ENCODE results near the gene SESTD1.

SESTD1 gene

DNA sequence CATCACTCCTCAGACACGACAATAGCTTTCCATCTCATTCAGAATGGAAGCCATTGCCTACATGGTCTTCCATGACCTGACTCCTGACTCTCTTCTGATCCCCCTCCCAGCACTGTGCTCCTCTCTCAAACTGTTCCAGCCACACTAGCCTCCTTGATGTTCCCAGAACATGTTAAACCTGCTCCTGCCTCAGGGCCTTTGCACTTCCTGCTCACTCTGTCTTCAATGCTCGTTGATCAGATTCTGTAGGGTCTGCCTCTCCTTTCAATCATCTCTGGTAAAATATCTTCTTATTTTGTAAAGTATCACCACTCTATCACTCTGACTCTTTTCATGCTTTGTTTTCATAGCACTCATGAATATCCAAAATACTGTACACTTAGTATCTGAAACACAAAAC is 84.9 kb downstream of the SESTD1 start:
- no peak for DNase-seq

DNA sequence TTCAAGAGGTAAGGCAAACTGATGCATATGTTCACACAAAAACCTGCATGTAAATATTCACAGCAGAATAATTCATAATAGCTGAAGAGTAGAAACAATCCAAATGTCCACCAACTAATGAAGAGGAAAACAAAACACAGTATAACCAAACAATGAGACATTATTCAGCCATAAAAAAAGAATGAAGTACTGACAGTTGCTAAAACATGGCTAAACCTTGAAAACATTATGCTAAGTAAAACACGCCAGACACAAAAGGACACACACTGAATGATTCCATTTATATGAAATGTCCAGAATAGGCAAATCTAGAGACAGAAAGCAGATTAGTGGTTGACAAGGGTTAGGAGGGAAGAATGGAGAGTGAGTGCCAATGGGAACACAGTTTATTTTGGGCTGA is 86.9 kb downstream of the SESTD1 start:
- DNase-seq = no peak

DNA sequence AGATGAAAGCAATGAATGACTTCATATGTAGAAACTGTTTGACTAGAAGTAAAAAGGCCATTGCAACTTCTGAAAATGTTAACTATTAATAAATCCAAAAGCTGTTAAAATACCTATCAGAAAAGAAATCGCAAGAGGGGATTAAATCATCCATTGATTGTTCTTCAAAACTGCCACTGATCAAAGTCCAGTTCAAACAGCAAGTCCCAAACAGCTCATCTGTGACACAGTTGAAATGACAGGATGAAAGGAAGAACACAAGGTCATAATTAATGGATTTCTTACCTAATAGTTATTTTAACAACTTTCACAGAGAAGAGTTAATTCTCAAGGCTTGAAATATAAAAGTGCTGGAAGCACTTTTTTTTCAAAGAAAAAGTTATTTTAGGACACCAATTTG is 90.4 kb downstream of the SESTD1 start:
- DNase-seq = no peak

DNA sequence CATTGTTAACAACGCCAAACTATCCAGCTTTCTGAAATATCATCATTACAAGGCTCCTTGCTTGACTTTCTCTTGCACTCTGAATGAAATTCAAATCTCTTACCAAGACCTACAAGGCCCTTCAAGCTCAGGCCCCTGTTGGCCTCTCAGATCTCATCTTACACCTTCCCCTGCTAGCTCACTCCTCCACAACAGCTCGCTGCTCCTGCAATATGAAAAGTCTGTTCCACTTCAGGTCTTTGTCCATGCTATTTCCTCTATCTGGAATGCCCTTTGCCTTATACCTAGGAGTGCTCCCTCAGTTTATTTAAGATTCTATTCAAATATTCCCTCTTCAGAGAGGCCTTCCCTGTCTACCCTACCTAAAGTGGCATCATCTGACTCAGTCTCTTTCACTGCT is 91.7 kb downstream of the SESTD1 start:
- no peak for DNase-seq

DNA sequence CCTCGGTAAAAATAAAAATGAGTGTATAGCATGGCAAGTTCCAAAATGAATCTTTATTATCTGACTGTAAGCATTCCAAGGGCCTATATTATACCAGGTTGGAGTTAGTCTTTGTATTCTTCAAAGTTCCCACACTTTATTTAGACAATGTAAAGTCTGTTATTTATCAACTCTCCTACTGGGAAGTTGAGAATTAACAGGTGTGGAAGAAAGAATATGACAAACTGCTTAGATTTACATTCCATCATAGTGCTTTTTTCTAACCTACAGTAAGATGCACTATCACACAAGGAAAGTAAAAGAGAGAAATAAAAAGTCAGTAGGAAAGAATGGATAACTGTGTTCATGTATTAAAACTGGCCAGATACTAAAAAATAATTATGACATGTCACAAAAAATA is 93.3 kb downstream of the SESTD1 start:
- DNase-seq = no peak

DNA sequence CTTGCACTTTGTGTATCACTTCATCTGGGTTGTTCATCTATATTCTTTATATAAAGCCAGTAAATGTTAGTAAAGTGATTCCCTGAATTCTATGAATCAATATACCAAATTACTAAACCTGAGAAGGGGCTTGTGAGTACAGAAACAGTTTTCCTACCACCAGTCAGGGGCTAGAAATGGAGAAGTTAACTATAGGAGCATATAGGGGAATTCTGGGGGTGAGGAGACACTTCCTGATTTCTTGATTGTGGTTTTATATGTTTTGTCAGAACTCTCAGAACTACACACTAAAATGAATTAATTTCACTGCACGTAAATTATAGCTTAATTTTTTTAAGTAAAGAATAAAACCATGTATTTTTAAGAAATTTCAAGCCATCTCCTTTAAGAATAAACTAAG is 93.7 kb downstream of the SESTD1 start:
- no peak for DNase-seq

- DNase-seq = no peak
Measured at GRCh38 chr2:179165356-179166000, 99.2 kb downstream of the SESTD1 start.

DNA sequence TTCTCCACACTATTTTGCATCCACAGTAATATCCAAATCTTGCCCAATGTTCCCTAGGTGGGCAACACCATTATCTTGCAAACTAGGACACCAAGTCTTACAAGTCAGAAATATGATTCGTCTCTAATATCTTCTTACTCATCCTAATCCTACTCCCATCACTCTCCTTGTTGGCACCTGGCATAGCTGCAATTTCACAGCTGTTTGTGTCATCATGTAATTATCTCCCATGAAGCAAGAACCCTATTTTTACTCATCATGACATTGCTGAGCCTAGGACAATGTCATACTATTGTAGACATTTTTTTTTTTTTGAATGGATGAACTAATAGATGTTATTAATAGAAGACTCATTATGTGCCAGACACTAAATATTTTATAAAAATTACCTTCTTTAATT is 123.4 kb downstream of the SESTD1 start:
- DNase-seq = no peak

DNA sequence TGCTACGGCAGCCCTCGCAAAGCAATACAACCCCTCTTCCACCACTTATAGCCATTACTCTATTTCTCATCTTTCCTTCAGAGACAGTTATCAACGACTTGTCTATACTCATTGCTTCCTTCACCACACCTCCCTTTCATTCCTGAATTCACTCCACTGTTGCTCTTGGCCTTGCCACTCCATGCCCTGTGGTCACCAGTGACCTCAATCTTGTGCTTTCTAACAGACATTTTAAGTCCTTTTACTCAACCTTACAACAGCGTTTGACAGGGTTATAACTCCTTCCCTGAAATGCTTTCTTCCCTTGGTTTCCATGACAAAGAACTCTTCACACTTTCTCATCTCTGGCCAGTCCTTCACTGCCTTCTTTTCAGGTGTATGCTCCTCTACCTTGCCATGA is 124.1 kb downstream of the SESTD1 start:
- DNase-seq = no peak

GRCh38 chr2:179139506-179139905 is 125.1 kb downstream of the SESTD1 start:
- DNase-seq = no peak

DNA sequence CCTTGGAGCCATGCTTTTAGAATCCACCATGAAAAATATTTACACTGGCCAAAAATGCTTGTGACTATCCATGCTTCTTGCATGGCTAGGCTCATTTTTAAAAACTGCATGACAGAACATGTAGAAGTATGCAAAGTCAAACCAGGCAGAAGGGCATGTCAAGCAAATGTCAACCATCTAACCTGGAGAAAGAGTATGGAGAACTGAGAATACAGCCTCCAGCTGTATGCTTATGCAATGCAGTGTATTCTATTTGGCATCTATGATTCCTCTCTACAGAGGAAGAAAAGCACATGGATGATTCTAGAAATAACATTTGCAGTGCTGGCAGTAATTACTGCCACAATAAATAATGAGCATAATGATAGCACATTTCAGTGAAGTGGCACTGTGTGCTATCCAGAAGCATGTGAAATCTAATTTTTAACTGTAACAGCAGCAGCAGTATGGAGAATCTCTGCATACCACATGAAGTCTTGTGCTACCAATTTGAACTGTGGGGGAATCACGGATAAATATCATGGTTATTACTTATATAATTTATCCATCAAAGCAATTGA is 127.4 kb downstream of the SESTD1 start:
- no peak for DNase-seq

- DNase-seq = no peak
Measured at GRCh38 chr2:179133016-179133415, 131.6 kb downstream of the SESTD1 start.

DNA sequence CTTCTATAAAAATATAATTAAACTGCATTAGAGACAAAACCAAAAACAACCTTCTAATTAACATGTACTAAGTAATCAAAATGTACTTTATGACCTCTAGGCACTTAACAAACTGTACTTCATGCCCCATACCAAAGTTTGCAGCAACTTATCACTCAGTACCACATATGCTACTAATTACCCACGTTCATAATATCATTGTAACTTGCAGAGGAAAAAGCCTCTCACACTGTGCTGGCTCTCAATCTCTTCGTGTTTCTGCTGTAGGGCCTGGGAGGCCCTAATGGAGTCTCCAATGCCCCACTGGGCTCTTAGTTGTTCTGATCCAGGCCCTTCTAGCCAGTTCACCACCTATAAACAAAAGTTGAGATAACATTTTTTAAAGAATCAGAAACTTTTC is 132.6 kb downstream of the SESTD1 start:
- DNase-seq = no peak

DNA sequence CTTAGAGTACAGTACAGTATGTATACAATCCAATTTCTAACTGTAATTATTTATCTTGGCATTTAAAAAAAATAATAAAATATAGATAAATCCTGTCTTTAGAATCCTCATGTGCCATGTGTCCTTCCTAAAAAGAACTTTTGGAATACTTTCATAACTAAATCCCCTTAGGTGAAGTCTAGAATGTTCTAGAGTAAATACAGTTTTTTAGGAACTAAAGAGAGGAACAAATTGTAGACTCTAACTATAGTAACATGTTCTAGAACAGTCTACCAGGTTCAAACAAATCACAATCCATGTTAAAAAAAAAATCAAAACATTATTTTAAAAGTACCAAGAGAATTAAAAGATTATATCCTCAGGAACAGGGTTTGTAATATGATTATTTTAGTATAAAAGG is 134.1 kb downstream of the SESTD1 start:
- DNase-seq = no peak

- no peak for DNase-seq
Measured at GRCh38 chr2:179129574-179130238, 134.9 kb downstream of the SESTD1 start.

GRCh38 chr2:179125404-179125803 is 139.2 kb downstream of the SESTD1 start:
- no peak for DNase-seq

- no peak for DNase-seq
Measured at GRCh38 chr2:179124282-179124681, 140.3 kb downstream of the SESTD1 start.

GRCh38 chr2:179123272-179123662 is 141.4 kb downstream of the SESTD1 start:
- no peak for DNase-seq

DNA sequence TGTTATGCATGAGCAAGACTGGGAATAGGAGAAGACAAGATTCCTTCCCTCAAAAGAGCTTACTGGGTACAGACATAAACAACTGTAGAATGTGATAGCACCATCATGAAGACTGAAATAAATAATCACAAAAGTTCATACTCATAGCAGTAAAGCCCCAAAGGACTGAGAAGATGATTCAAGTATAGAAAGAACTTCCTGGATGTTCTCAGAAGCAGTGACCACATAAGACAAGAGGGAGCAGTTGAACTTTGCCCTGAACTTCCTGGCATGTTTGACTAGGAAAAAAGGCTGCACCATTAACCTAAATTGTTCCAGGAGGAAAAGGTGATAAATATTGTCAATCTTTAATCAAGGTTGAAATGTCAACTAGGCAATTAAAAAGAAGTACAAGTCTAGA is 156.9 kb downstream of the SESTD1 start:
- DNase-seq = no peak

GRCh38 chr2:179106676-179107428 is 157.8 kb downstream of the SESTD1 start:
- DNase-seq = no peak

DNA sequence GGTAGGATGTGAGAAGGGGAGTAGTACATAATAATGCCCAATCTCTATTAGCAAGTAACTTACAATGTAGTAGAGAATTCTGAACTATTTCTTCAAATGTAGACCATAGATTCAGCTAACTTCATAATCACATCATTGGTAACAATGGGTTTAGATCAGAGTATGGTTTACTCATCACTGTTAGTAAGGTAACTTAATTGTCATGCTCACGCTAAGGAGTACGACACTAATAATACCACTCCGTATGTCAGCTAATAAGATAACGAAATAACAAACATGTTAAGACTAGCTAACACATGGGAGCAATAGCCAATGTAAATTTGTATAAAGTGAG is 158.3 kb downstream of the SESTD1 start:
- no peak for DNase-seq

- no peak for DNase-seq
Measured at GRCh38 chr2:179104736-179105135, 159.9 kb downstream of the SESTD1 start.

- DNase-seq = no peak
Measured at GRCh38 chr2:179098080-179098689, 166.4 kb downstream of the SESTD1 start.

GRCh38 chr2:179097131-179097530 is 167.5 kb downstream of the SESTD1 start:
- no peak for DNase-seq
